ENCODE results near the gene RAB44. TPM values are rescaled to one million over a fixed set of nuclear protein-coding genes. Genes with fewer than 3 reads are reported as not detected.

RAB44 gene
- total and polyA plus RNA-seq, 2 of the 4 experiments (the other 2 are of a cell fraction) = 0.03 TPM; not detected in 1

- no peaks in the 10 kb centered on the region for H3K36me3 ChIP-seq (ENCODE audit: control insufficient read depth, insufficient read depth, low read length)
- H2BK5ac ChIP-seq (ENCODE audit: low read depth, low read length, poor library complexity, severe bottlenecking) = no peak overlapping the region
- H3K4me3 ChIP-seq (ENCODE audit: insufficient read depth, low read depth, low read length) = no peak overlapping the region
- H3K4me2 ChIP-seq (ENCODE audit: low read depth, low read length) = no peak overlapping the region
- DNase-seq (no peak), ATAC-seq (ENCODE audit: low read depth) (no peak)
- H4K8ac ChIP-seq (ENCODE audit: low read depth in 2 of 2, low read length in 2 of 2) = no peak overlapping the region
- H3K56ac ChIP-seq (ENCODE audit: extremely low read depth, insufficient read depth, low read length) = no peak overlapping the region
- no TSS peak for BruUV-seq (replicated peaks)
- no peak overlapping the region for H4K5ac ChIP-seq (ENCODE audit: low read depth, low read length)
- H2AK9ac ChIP-seq (replicated peaks; ENCODE audit: low read depth, low read length, poor library complexity) = peak overlapping the region; percentile 38
- H2BK120ac ChIP-seq (ENCODE audit: low read depth, low read length) = no peak overlapping the region
- dilution Hi-C loops (cut with HindIII; ENCODE audit: low sequenced_read_pairs, unreplicated experiment) = no loop called here
- H3K23ac ChIP-seq (ENCODE audit: low read depth, low read length) = no peak overlapping the region
- H3K4ac ChIP-seq (ENCODE audit: low read depth, low read length) = no peak overlapping the region
- H2AK5ac ChIP-seq (ENCODE audit: low read depth, low read length) = no peak overlapping the region; the same call in 1 of the 2 replicates
- ChIA-PET POLR2A (ENCODE audit: unreplicated experiment) (no interaction called here), CTCF (no interaction called here)
- intact Hi-C loops (cut with micrococcal nuclease) = no loop called here
- H3K18ac ChIP-seq (ENCODE audit: low read depth, low read length) = no peak overlapping the region
- H4K91ac ChIP-seq (ENCODE audit: insufficient read depth, low read depth, low read length) = no peak overlapping the region
- H3K9me1 ChIP-seq (ENCODE audit: insufficient read depth, low read length) = peaks cover 3% of the 10 kb centered on the region; the same call in 1 of the 2 replicates
- H2BK15ac ChIP-seq (ENCODE audit: low read depth, low read length) = no peak overlapping the region
- H3K14ac ChIP-seq (replicated peaks; ENCODE audit: low read depth, low read length) = no peak overlapping the region
- no peaks in the 10 kb centered on the region for H3K4me1 ChIP-seq (ENCODE audit: control insufficient read depth, insufficient read depth, low read length)
- H3K79me1 ChIP-seq (ENCODE audit: low read depth in 1 of 2, low read length in 2 of 2) = no peaks in the 10 kb centered on the region
- TF ChIP-seq CHD1 (IDR thresholded peaks at IDR 0.05; ENCODE audit: low read depth, low read length) (no peak), BHLHE40 (IDR thresholded peaks at IDR 0.05; ENCODE audit: low read depth, low read length) (no peak), POLR2A (IDR thresholded peaks at IDR 0.05; ENCODE audit: low read depth, low read length) (no peak), CEBPB (IDR thresholded peaks at IDR 0.05; ENCODE audit: low read depth, low read length) (no peak), RCOR1 (IDR thresholded peaks at IDR 0.05; ENCODE audit: insufficient replicate concordance, low read length) (no peak), SMC3 (IDR thresholded peaks at IDR 0.05; ENCODE audit: low read depth, low read length) (no peak), MAFK (IDR thresholded peaks at IDR 0.05; ENCODE audit: low read depth, low read length) (no peak), MAZ (IDR thresholded peaks at IDR 0.05; ENCODE audit: borderline replicate concordance, low read depth, low read length) (no peak), MXI1 (IDR thresholded peaks at IDR 0.05; ENCODE audit: borderline replicate concordance, low read depth, low read length) (no peak)
- TF ChIP-seq, protein P1, sequence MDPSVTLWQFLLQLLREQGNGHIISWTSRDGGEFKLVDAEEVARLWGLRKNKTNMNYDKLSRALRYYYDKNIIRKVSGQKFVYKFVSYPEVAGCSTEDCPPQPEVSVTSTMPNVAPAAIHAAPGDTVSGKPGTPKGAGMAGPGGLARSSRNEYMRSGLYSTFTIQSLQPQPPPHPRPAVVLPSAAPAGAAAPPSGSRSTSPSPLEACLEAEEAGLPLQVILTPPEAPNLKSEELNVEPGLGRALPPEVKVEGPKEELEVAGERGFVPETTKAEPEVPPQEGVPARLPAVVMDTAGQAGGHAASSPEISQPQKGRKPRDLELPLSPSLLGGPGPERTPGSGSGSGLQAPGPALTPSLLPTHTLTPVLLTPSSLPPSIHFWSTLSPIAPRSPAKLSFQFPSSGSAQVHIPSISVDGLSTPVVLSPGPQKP (IDR thresholded peaks at IDR 0.05; ENCODE audit: borderline replicate concordance, low read depth, low read length) = no peak
- in situ Hi-C loops (cut with MboI; ENCODE audit: low sequenced_read_pairs) = no loop called here
- H4K20me1 ChIP-seq (ENCODE audit: insufficient read depth, low read length) = no peaks in the 10 kb centered on the region
- H3K9ac ChIP-seq (ENCODE audit: low read depth, low read length) = no peak overlapping the region
- 57% methylated on average over 4 of the region's 8 CpGs; no CpG with 5 or more reads in 1 of the 2 experiments for WGBS, 2 experiments (ENCODE audit: extremely low coverage in 2 of 2, insufficient read length in 1 of 2)
- no peak overlapping the region for H2AFZ ChIP-seq (replicated peaks; ENCODE audit: low read length, poor library complexity)
- H2BK20ac ChIP-seq (ENCODE audit: low read depth, low read length) = no peak overlapping the region
- H3K27me3 ChIP-seq (ENCODE audit: control insufficient read depth, insufficient read depth, low read length) = peaks cover 19% of the 10 kb centered on the region
- H3K27ac ChIP-seq (ENCODE audit: insufficient read depth, low read length) = no peak overlapping the region
- peaks cover 3% of the 10 kb centered on the region for H3K9me3 ChIP-seq (ENCODE audit: control insufficient read depth, insufficient read depth, low read length)
These were observed 1.2 kb downstream of the RAB44 start for GRCh38 chr6:36698871-36699271.

Measured in IMR-90 (cell line).